PC-9 (cell line): ENCODE measurements around the gene ACYP1. TPM values are rescaled to one million over a fixed set of nuclear protein-coding genes. Genes with fewer than 3 reads are reported as not detected.

ENCODE experiments used
- BruUV-seq: library from RNA; stranded (reverse); fragments of 400-500 nt; replicated peaks from 2 replicates; lab custom pipeline; 2021; lab: Mats Ljungman, UMichigan
- CTCF ChIA-PET: fragments of 300-600 bp; sonication (Branson Sonifier 250); formaldehyde crosslinking; loops from one replicate; lab custom pipeline; 2022; ENCODE audit warnings: antibody characterized with exemption; lab: Charles Lee
- POLR2A ChIA-PET: fragments of 300-600 bp; sonication (Branson Sonifier 250); formaldehyde crosslinking; loops from one replicate; lab custom pipeline; 2022; ENCODE audit warnings: antibody characterized with exemption; ENCODE audit not compliant: unreplicated experiment; lab: Charles Lee
- DNase-seq, 2 experiments: peaks; one replicate each; pipeline versions ENCODE4 v3.0.0 to v3.0.0-alpha.2; 2015 to 2022; ENCODE audit warnings: mixed read lengths in 1 of 2
- H2AFZ ChIP-seq: fragments of 200-600 bp; sonication (generic); 2 replicates; pipeline ENCODE4 v1.8.1; 2017; ENCODE audit warnings: antibody characterized with exemption
- H3F3A ChIP-seq: fragments of 200-600 bp; sonication (generic); 2 replicates; pipeline ENCODE4 v1.8.1; 2017; ENCODE audit warnings: antibody characterized with exemption, mild to moderate bottlenecking, low read depth; ENCODE audit not compliant: insufficient read depth
- H3K27ac ChIP-seq: fragments of 200-600 bp; sonication (generic); 2 replicates; pipeline ENCODE4 v1.6.1; 2016; ENCODE audit warnings: mixed run types
- H3K27me3 ChIP-seq: fragments of 200-600 bp; sonication (generic); 2 replicates; pipeline ENCODE4 v1.6.1; 2016; ENCODE audit warnings: low read depth, mixed run types; ENCODE audit not compliant: insufficient read depth
- H3K36me3 ChIP-seq: fragments of 200-600 bp; sonication (generic); 2 replicates; pipeline ENCODE4 v1.6.1; 2016; ENCODE audit warnings: low read depth, mixed run types
- H3K4me1 ChIP-seq: fragments of 200-600 bp; sonication (generic); replicated peaks from 2 replicates; pipeline ENCODE4 v1.6.1; 2016; ENCODE audit warnings: mixed run types; ENCODE audit not compliant: insufficient read depth
- H3K4me2 ChIP-seq: fragments of 200-600 bp; sonication (generic); 2 replicates; pipeline ENCODE4 v1.6.1; 2017; ENCODE audit warnings: mixed run types
- H3K4me3 ChIP-seq: fragments of 200-600 bp; sonication (generic); 2 replicates; pipeline ENCODE4 v1.6.1; 2016; ENCODE audit warnings: mixed run types
- H3K79me2 ChIP-seq: fragments of 200-600 bp; sonication (generic); 2 replicates; pipeline ENCODE4 v1.6.1; 2017; ENCODE audit warnings: low read depth, mixed run types
- H3K9me2 ChIP-seq: fragments of 200-600 bp; sonication (generic); 2 replicates; pipeline ENCODE4 v1.8.1; 2017; ENCODE audit warnings: mild to moderate bottlenecking; ENCODE audit not compliant: insufficient read depth
- H3K9me3 ChIP-seq: fragments of 200-600 bp; sonication (generic); 2 replicates; pipeline ENCODE4 v1.8.1; 2016; ENCODE audit warnings: low read depth; ENCODE audit not compliant: insufficient read depth
- H4K20me1 ChIP-seq: fragments of 200-600 bp; sonication (generic); 2 replicates; pipeline ENCODE4 v1.8.1; 2017; ENCODE audit not compliant: insufficient read depth
- CTCF ChIP-seq: fragments of 200-600 bp; sonication (generic); conservative IDR thresholded peaks from 2 replicates; pipeline ENCODE4 v1.6.1; 2017; ENCODE audit warnings: mixed run types, antibody characterized with exemption, mild to moderate bottlenecking, moderate library complexity
- EZH2 ChIP-seq: fragments of 200-600 bp; sonication (generic); IDR thresholded peaks from 2 replicates; pipeline ENCODE4 v1.8.0; 2017; ENCODE audit warnings: antibody characterized with exemption, low read depth
- intact Hi-C: fragments of 100-400 bp; cut with micrococcal nuclease; formaldehyde crosslinking; loops from one replicate; pipeline ENCODE4 v1.10.0; 2022; ENCODE audit not compliant: unreplicated experiment
- total RNA-seq: library from RNA; stranded (reverse); gene quantifications from 2 replicates; pipeline ENCODE4 v1.2.3, GENCODE V29; 2021

Gene ACYP1
- total RNA-seq, 1 experiment from 2014 or later = 98.9 TPM

DNA sequence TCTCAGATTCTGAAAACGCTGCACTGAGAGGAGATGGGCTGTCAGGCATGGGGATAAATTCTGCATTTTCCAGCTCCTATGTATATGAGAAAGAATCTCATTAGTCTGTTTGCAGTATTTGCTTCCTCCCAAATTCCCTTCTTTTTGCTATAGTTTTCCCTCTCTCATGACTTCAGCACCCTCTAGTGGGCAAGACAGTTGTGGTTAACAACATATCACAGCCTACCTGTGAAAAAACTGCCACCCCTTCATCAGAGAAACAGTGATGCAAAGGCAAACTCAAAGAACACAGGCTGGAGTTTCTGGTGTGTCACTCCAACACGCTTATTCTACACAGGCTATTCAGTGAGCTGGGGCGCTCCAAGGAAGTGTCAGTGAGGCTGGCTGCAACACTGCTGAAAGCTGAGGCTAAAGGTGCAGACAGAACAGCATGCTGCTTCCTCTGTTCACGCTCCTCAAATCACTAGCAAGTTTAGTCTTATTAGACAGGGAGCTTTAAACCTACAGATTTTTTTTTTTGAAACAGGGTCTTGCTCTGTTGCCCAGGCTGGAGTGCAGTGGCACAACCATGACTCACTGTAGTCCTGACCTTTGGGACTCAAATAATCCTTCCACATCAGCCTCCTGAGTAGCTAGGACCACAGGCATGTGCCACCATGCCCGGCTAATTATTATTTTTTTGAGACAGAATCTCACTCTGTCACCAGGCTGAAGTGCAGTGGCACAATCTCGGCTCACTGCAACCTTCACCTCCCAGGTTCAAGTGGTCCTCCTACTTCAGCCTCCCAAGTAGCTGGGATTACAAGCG, 24.9 kb upstream of the ACYP1 start:
- H3F3A ChIP-seq = peaks cover 16% of the 10 kb centered on the region
- TF ChIP-seq CTCF (peak; percentile 99), EZH2 (no peak)
- peak; percentile 59 to 67 for DNase-seq
- H4K20me1 ChIP-seq = peaks cover 5% of the 10 kb centered on the region; the same call in 1 of the 2 replicates
- H3K4me3 ChIP-seq = no peak overlapping the region
- POLR2A ChIA-PET = interaction anchor here (0.7 kb wide), 2 partner anchors 26 to 85 kb away, joined by 6 to 7 read pairs; no protein-coding TSS in a partner anchor
- no peaks in the 10 kb centered on the region for H3K9me3 ChIP-seq
- H3K4me2 ChIP-seq = no peak overlapping the region
- BruUV-seq = no TSS peak
- CTCF ChIA-PET = interaction anchor here (0.5 to 2.8 kb wide), 23 partner anchors 9 to 728 kb away, joined by 3 to 37 read pairs (median 4); partner anchors contain the start of gene RPS6KL1
- no peaks in the 10 kb centered on the region for H3K27me3 ChIP-seq
- H2AFZ ChIP-seq = no peak overlapping the region
- intact Hi-C loops = loop anchor here (1.0 to 10.0 kb wide), 5 partner anchors 142 to 974 kb away; no protein-coding TSS in a partner anchor
- H3K36me3 ChIP-seq = peaks cover 71% of the 10 kb centered on the region
- no peaks in the 10 kb centered on the region for H3K9me2 ChIP-seq
- H3K79me2 ChIP-seq = no peaks in the 10 kb centered on the region
- no peak overlapping the region for H3K27ac ChIP-seq
- no peaks in the 10 kb centered on the region for H3K4me1 ChIP-seq

DNA sequence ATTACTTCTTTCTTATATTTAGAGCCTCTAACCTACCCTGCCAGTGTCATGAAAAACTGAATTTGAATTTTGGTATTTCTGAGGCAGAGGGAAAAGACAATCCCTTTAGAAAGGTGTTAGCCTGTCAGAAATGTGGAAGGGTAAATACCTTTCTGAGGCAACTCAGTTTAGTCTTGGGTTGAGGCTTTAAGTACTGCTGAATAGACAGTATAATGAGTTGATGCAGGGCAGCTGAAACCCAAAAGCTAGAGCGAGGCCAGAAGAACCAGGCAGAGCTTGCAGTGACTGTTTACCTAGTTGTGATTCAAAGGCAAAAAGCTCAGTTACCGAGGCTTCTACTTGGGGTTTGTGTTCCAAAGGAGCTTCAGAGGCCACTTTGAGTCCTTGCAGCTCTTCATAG, 24.3 kb upstream of the ACYP1 start:
- Histone ChIP-seq H2AFZ (no peak overlapping the region), H3K9me3 (no peaks in the 10 kb centered on the region), H3K79me2 (no peaks in the 10 kb centered on the region), H3K4me1 (no peaks in the 10 kb centered on the region), H3F3A (peaks cover 16% of the 10 kb centered on the region), H3K4me3 (no peak overlapping the region), H3K4me2 (no peak overlapping the region), H3K27ac (no peak overlapping the region), H3K9me2 (no peaks in the 10 kb centered on the region), H3K36me3 (peaks cover 73% of the 10 kb centered on the region), H3K27me3 (no peaks in the 10 kb centered on the region), H4K20me1 (peaks cover 5% of the 10 kb centered on the region; the same call in 1 of the 2 replicates)
- intact Hi-C loops = loop anchor here (1.0 to 10.0 kb wide), 5 partner anchors 142 to 973 kb away; no protein-coding TSS in a partner anchor
- BruUV-seq = no TSS peak
- no peak for DNase-seq
- CTCF ChIA-PET = interaction anchor here (0.6 to 2.8 kb wide), 18 partner anchors 8 to 399 kb away, joined by 3 to 37 read pairs (median 4); partner anchors contain the start of gene RPS6KL1
- no peak for TF ChIP-seq CTCF
- no peak for TF ChIP-seq EZH2
- POLR2A ChIA-PET = interaction anchor here (0.7 kb wide), 2 partner anchors 25 to 85 kb away, joined by 6 to 7 read pairs; no protein-coding TSS in a partner anchor

DNA sequence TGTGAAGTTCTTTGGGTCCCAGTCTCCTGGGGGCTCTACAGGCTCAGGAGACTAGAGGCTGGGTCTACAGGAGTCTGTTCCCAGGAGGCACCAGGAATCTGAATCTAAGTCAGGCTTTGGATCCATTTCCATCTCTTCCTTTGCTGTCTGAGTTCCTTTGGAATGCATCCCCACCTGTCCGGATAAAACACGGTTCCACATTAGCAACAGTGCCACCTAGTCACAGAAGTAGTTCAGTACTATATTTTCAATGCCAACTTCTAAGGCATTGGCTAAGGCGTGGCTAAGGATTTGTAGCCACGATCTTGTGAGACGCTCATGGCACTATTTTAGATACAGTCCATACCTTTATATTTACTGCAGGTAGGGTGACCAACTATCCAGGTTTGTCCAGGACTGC, 20.7 kb upstream of the ACYP1 start:
- Histone ChIP-seq H3K36me3 (peaks cover 63% of the 10 kb centered on the region), H3K27ac (no peak overlapping the region), H3K9me3 (no peaks in the 10 kb centered on the region), H3K27me3 (no peaks in the 10 kb centered on the region), H3K4me1 (no peaks in the 10 kb centered on the region), H3K4me2 (no peak overlapping the region), H3K79me2 (no peaks in the 10 kb centered on the region), H4K20me1 (peaks cover 5% of the 10 kb centered on the region; the same call in 1 of the 2 replicates), H3K4me3 (no peak overlapping the region), H3F3A (peaks cover 26% of the 10 kb centered on the region), H2AFZ (no peak overlapping the region), H3K9me2 (no peaks in the 10 kb centered on the region)
- BruUV-seq = no TSS peak
- POLR2A ChIA-PET = interaction anchor here (0.6 kb wide), 1 partner anchor 161 kb away, joined by 3 read pairs; the partner anchor contains the start of gene RPS6KL1
- TF ChIP-seq CTCF (peak; percentile 59), EZH2 (no peak)
- DNase-seq = peak in 1 of 2 experiments; percentile 34
- intact Hi-C loops = loop anchor here (1.0 to 10.0 kb wide), 4 partner anchors 138 to 970 kb away; no protein-coding TSS in a partner anchor
- CTCF ChIA-PET = interaction anchor here (2.0 kb wide), 1 partner anchor 224 kb away, joined by 7 read pairs; no protein-coding TSS in a partner anchor
